HG03139 (cell line): Measurements from ENCODE around the gene CPPED1.
"Not testable (repeated sequence)": the region's sequence is repeated elsewhere in the genome, so short reads cannot be mapped to it uniquely, and the experiment has no call there.

Source experiments
- ATAC-seq: cut with Tn5 transposase; IDR thresholded peaks from one replicate; pipeline ENCODE4 v1.9.1; 2021; ENCODE audit not compliant: unreplicated experiment

CPPED1 gene

GRCh38 chr16:12767897-12768296 lies 35.8 kb downstream of the CPPED1 start:
- ATAC-seq = no peak

GRCh38 chr16:12766853-12767252 lies 36.8 kb downstream of the CPPED1 start:
- ATAC-seq = no peak

- not testable (repeated sequence) for ATAC-seq
Observed at GRCh38 chr16:12766208-12766607, 37.5 kb downstream of the CPPED1 start.

GRCh38 chr16:12764813-12765488 lies 38.7 kb downstream of the CPPED1 start:
- ATAC-seq = no peak

GRCh38 chr16:12763517-12763916 lies 40.2 kb downstream of the CPPED1 start:
- no peak for ATAC-seq

GRCh38 chr16:12760819-12761611 lies 42.7 kb downstream of the CPPED1 start:
- ATAC-seq = no peak

GRCh38 chr16:12758670-12759558 lies 44.8 kb downstream of the CPPED1 start:
- no peak for ATAC-seq

- ATAC-seq = no peak
Observed at GRCh38 chr16:12758031-12758669, 45.5 kb downstream of the CPPED1 start.

GRCh38 chr16:12757546-12757945 lies 46.1 kb downstream of the CPPED1 start:
- no peak for ATAC-seq

GRCh38 chr16:12754824-12755543 lies 48.7 kb downstream of the CPPED1 start:
- no peak for ATAC-seq

- no peak for ATAC-seq
Observed at GRCh38 chr16:12753203-12754023, 50.3 kb downstream of the CPPED1 start.

- ATAC-seq = no peak
Observed at GRCh38 chr16:12752159-12752558, 51.5 kb downstream of the CPPED1 start.

GRCh38 chr16:12750554-12750918 lies 53.2 kb downstream of the CPPED1 start:
- ATAC-seq = no peak

- ATAC-seq = no peak
Observed at GRCh38 chr16:12749076-12749475, 54.6 kb downstream of the CPPED1 start.

- ATAC-seq = no peak
Observed at GRCh38 chr16:12747827-12748226, 55.9 kb downstream of the CPPED1 start.

- no peak for ATAC-seq
Observed at GRCh38 chr16:12747261-12747660, 56.4 kb downstream of the CPPED1 start.

- no peak for ATAC-seq
Observed at GRCh38 chr16:12744860-12745259, 58.8 kb downstream of the CPPED1 start.

GRCh38 chr16:12742741-12743140 lies 60.9 kb downstream of the CPPED1 start:
- no peak for ATAC-seq

GRCh38 chr16:12740986-12741610 lies 62.6 kb downstream of the CPPED1 start:
- ATAC-seq = no peak
